ENCODE measurements around the gene DNAJC28.

DNAJC28 gene

GRCh38 chr21:33531007-33531406 is 39.5 kb upstream of the DNAJC28 start:
- Histone ChIP-seq H2BK120ac (ENCODE audit: low read depth, low read length) (no peak overlapping the region), H3K27ac (ENCODE audit: low read depth, low read length) (no peak overlapping the region), H3K79me2 (ENCODE audit: control insufficient read depth, insufficient read depth, low read length) (no peaks in the 10 kb centered on the region), H3K9ac (ENCODE audit: low read length) (no peak overlapping the region), H2AK5ac (ENCODE audit: low read length) (no peak overlapping the region), H3K79me1 (ENCODE audit: low read length) (no peaks in the 10 kb centered on the region), H3K4me3 (ENCODE audit: low read length) (no peak overlapping the region), H3K4me2 (ENCODE audit: low read length) (no peak overlapping the region), H3K4ac (ENCODE audit: low read depth, low read length) (no peak overlapping the region), H2BK15ac (replicated peaks; ENCODE audit: low read depth) (no peak overlapping the region), H3K23ac (ENCODE audit: low read length) (no peak overlapping the region), H3K4me1 (ENCODE audit: control insufficient read depth, low read depth, low read length) (no peaks in the 10 kb centered on the region), H4K5ac (ENCODE audit: low read length) (no peak overlapping the region), H3K36me3 (ENCODE audit: control insufficient read depth, insufficient read depth, low read length) (peaks cover 2% of the 10 kb centered on the region), H3K56ac (ENCODE audit: low read length) (no peak overlapping the region), H3K27me3 (ENCODE audit: insufficient read depth, low read length, poor library complexity) (no peaks in the 10 kb centered on the region), H4K8ac (ENCODE audit: low read depth, low read length) (no peak overlapping the region), H3K18ac (ENCODE audit: low read length) (no peak overlapping the region), H2BK5ac (ENCODE audit: low read length) (no peak overlapping the region)
- no CpG with 5 or more reads among the region's 3 CpGs for WGBS (ENCODE audit: extremely low coverage, insufficient coverage, low lambda C conversion rate)
- DNase-seq = no peak

GRCh38 chr21:33522953-33523349 is 31.4 kb upstream of the DNAJC28 start:
- no peak overlapping the region for H2BK15ac ChIP-seq (replicated peaks; ENCODE audit: low read depth)
- H3K79me2 ChIP-seq (ENCODE audit: control insufficient read depth, insufficient read depth, low read length) = no peaks in the 10 kb centered on the region
- no peaks in the 10 kb centered on the region for H3K27me3 ChIP-seq (ENCODE audit: insufficient read depth, low read length, poor library complexity)
- no peak for DNase-seq
- no CpG with 5 or more reads among the region's 1 CpG for WGBS (ENCODE audit: extremely low coverage, insufficient coverage, low lambda C conversion rate)
- H3K23ac ChIP-seq (ENCODE audit: low read length) = no peak overlapping the region
- H3K79me1 ChIP-seq (ENCODE audit: low read length) = no peaks in the 10 kb centered on the region
- no peak overlapping the region for H3K4me3 ChIP-seq (ENCODE audit: low read length)
- no peak overlapping the region for H3K18ac ChIP-seq (ENCODE audit: low read length)
- no peak overlapping the region for H3K56ac ChIP-seq (ENCODE audit: low read length)
- H2BK5ac ChIP-seq (ENCODE audit: low read length) = no peak overlapping the region
- H3K27ac ChIP-seq (ENCODE audit: low read depth, low read length) = no peak overlapping the region
- H2BK120ac ChIP-seq (ENCODE audit: low read depth, low read length) = no peak overlapping the region
- no peak overlapping the region for H3K9ac ChIP-seq (ENCODE audit: low read length)
- no peaks in the 10 kb centered on the region for H3K4me1 ChIP-seq (ENCODE audit: control insufficient read depth, low read depth, low read length)
- H3K4me2 ChIP-seq (ENCODE audit: low read length) = no peak overlapping the region
- no peak overlapping the region for H2AK5ac ChIP-seq (ENCODE audit: low read length)
- no peak overlapping the region for H4K8ac ChIP-seq (ENCODE audit: low read depth, low read length)
- H4K5ac ChIP-seq (ENCODE audit: low read length) = no peak overlapping the region
- peaks cover 6% of the 10 kb centered on the region for H3K36me3 ChIP-seq (ENCODE audit: control insufficient read depth, insufficient read depth, low read length)
- no peak overlapping the region for H3K4ac ChIP-seq (ENCODE audit: low read depth, low read length)

GRCh38 chr21:33522297-33522952 is 30.9 kb upstream of the DNAJC28 start:
- Histone ChIP-seq H3K79me2 (ENCODE audit: control insufficient read depth, insufficient read depth, low read length) (no peaks in the 10 kb centered on the region), H3K27me3 (ENCODE audit: insufficient read depth, low read length, poor library complexity) (no peaks in the 10 kb centered on the region), H3K56ac (ENCODE audit: low read length) (no peak overlapping the region), H3K4me3 (ENCODE audit: low read length) (no peak overlapping the region), H3K4me2 (ENCODE audit: low read length) (no peak overlapping the region), H2BK120ac (ENCODE audit: low read depth, low read length) (no peak overlapping the region), H3K9ac (ENCODE audit: low read length) (no peak overlapping the region), H3K4ac (ENCODE audit: low read depth, low read length) (no peak overlapping the region), H2BK5ac (ENCODE audit: low read length) (no peak overlapping the region), H3K27ac (ENCODE audit: low read depth, low read length) (no peak overlapping the region), H3K23ac (ENCODE audit: low read length) (no peak overlapping the region), H2BK15ac (replicated peaks; ENCODE audit: low read depth) (no peak overlapping the region), H2AK5ac (ENCODE audit: low read length) (no peak overlapping the region), H4K5ac (ENCODE audit: low read length) (no peak overlapping the region), H3K4me1 (ENCODE audit: control insufficient read depth, low read depth, low read length) (no peaks in the 10 kb centered on the region), H3K18ac (ENCODE audit: low read length) (no peak overlapping the region), H4K8ac (ENCODE audit: low read depth, low read length) (no peak overlapping the region), H3K79me1 (ENCODE audit: low read length) (no peaks in the 10 kb centered on the region), H3K36me3 (ENCODE audit: control insufficient read depth, insufficient read depth, low read length) (peaks cover 9% of the 10 kb centered on the region)
- DNase-seq = no peak
- WGBS (ENCODE audit: extremely low coverage, insufficient coverage, low lambda C conversion rate) = no CpG with 5 or more reads among the region's 5 CpGs

GRCh38 chr21:33518899-33519298 is 27.4 kb upstream of the DNAJC28 start:
- Histone ChIP-seq H3K9ac (ENCODE audit: low read length) (no peak overlapping the region), H2BK120ac (ENCODE audit: low read depth, low read length) (no peak overlapping the region)
- WGBS (ENCODE audit: extremely low coverage, insufficient coverage, low lambda C conversion rate) = no CpG with 5 or more reads among the region's 4 CpGs

GRCh38 chr21:33514229-33514628 is 22.7 kb upstream of the DNAJC28 start:
- Histone ChIP-seq H3K4me2 (ENCODE audit: low read length) (no peak overlapping the region), H4K5ac (ENCODE audit: low read length) (no peak overlapping the region), H3K9ac (ENCODE audit: low read length) (no peak overlapping the region), H3K56ac (ENCODE audit: low read length) (no peak overlapping the region), H2BK120ac (ENCODE audit: low read depth, low read length) (no peak overlapping the region), H3K27ac (ENCODE audit: low read depth, low read length) (no peak overlapping the region), H3K4ac (ENCODE audit: low read depth, low read length) (no peak overlapping the region), H3K18ac (ENCODE audit: low read length) (no peak overlapping the region), H3K36me3 (ENCODE audit: control insufficient read depth, insufficient read depth, low read length) (peaks cover 30% of the 10 kb centered on the region), H2AK5ac (ENCODE audit: low read length) (no peak overlapping the region), H3K27me3 (ENCODE audit: insufficient read depth, low read length, poor library complexity) (no peaks in the 10 kb centered on the region), H3K4me1 (ENCODE audit: control insufficient read depth, low read depth, low read length) (no peaks in the 10 kb centered on the region), H3K79me2 (ENCODE audit: control insufficient read depth, insufficient read depth, low read length) (no peaks in the 10 kb centered on the region), H4K8ac (ENCODE audit: low read depth, low read length) (no peak overlapping the region), H2BK5ac (ENCODE audit: low read length) (no peak overlapping the region), H3K23ac (ENCODE audit: low read length) (no peak overlapping the region), H3K79me1 (ENCODE audit: low read length) (no peaks in the 10 kb centered on the region), H2BK15ac (replicated peaks; ENCODE audit: low read depth) (no peak overlapping the region), H3K4me3 (ENCODE audit: low read length) (no peak overlapping the region)
- no peak for DNase-seq
- no CpG with 5 or more reads among the region's 2 CpGs for WGBS (ENCODE audit: extremely low coverage, insufficient coverage, low lambda C conversion rate)

More at GRCh38 chr21:33518899-33519298, 27.4 kb upstream of the DNAJC28 start:
- no peak overlapping the region for H3K18ac ChIP-seq (ENCODE audit: low read length)
- no peak overlapping the region for H2AK5ac ChIP-seq (ENCODE audit: low read length)
- peaks cover 22% of the 10 kb centered on the region for H3K36me3 ChIP-seq (ENCODE audit: control insufficient read depth, insufficient read depth, low read length)
- H3K56ac ChIP-seq (ENCODE audit: low read length) = no peak overlapping the region
- H3K4me1 ChIP-seq (ENCODE audit: control insufficient read depth, low read depth, low read length) = no peaks in the 10 kb centered on the region
- no peaks in the 10 kb centered on the region for H3K27me3 ChIP-seq (ENCODE audit: insufficient read depth, low read length, poor library complexity)
- DNase-seq = no peak
- H3K4me2 ChIP-seq (ENCODE audit: low read length) = no peak overlapping the region
- H3K79me2 ChIP-seq (ENCODE audit: control insufficient read depth, insufficient read depth, low read length) = no peaks in the 10 kb centered on the region
- no peak overlapping the region for H3K23ac ChIP-seq (ENCODE audit: low read length)
- no peak overlapping the region for H4K5ac ChIP-seq (ENCODE audit: low read length)
- H2BK5ac ChIP-seq (ENCODE audit: low read length) = no peak overlapping the region
- H3K27ac ChIP-seq (ENCODE audit: low read depth, low read length) = no peak overlapping the region
- no peak overlapping the region for H2BK15ac ChIP-seq (replicated peaks; ENCODE audit: low read depth)
- no peak overlapping the region for H3K4ac ChIP-seq (ENCODE audit: low read depth, low read length)
- no peaks in the 10 kb centered on the region for H3K79me1 ChIP-seq (ENCODE audit: low read length)
- H3K4me3 ChIP-seq (ENCODE audit: low read length) = no peak overlapping the region
- H4K8ac ChIP-seq (ENCODE audit: low read depth, low read length) = no peak overlapping the region

- no peak overlapping the region for H3K27ac ChIP-seq (ENCODE audit: low read depth, low read length)
- H3K23ac ChIP-seq (ENCODE audit: low read length) = no peak overlapping the region
- no peak overlapping the region for H3K18ac ChIP-seq (ENCODE audit: low read length)
- H2BK120ac ChIP-seq (ENCODE audit: low read depth, low read length) = no peak overlapping the region
- peaks cover 25% of the 10 kb centered on the region for H3K36me3 ChIP-seq (ENCODE audit: control insufficient read depth, insufficient read depth, low read length)
- no peak overlapping the region for H2AK5ac ChIP-seq (ENCODE audit: low read length)
- H3K9ac ChIP-seq (ENCODE audit: low read length) = no peak overlapping the region
- H3K4ac ChIP-seq (ENCODE audit: low read depth, low read length) = no peak overlapping the region
- no peaks in the 10 kb centered on the region for H3K27me3 ChIP-seq (ENCODE audit: insufficient read depth, low read length, poor library complexity)
- H4K8ac ChIP-seq (ENCODE audit: low read depth, low read length) = no peak overlapping the region
- no CpG with 5 or more reads among the region's 3 CpGs for WGBS (ENCODE audit: extremely low coverage, insufficient coverage, low lambda C conversion rate)
- no peak overlapping the region for H3K4me2 ChIP-seq (ENCODE audit: low read length)
- H3K56ac ChIP-seq (ENCODE audit: low read length) = no peak overlapping the region
- no peaks in the 10 kb centered on the region for H3K79me2 ChIP-seq (ENCODE audit: control insufficient read depth, insufficient read depth, low read length)
- no peaks in the 10 kb centered on the region for H3K79me1 ChIP-seq (ENCODE audit: low read length)
- H4K5ac ChIP-seq (ENCODE audit: low read length) = no peak overlapping the region
- no peak overlapping the region for H3K4me3 ChIP-seq (ENCODE audit: low read length)
- no peak for DNase-seq
- H3K4me1 ChIP-seq (ENCODE audit: control insufficient read depth, low read depth, low read length) = no peaks in the 10 kb centered on the region
- no peak overlapping the region for H2BK5ac ChIP-seq (ENCODE audit: low read length)
- no peak overlapping the region for H2BK15ac ChIP-seq (replicated peaks; ENCODE audit: low read depth)
Measured at GRCh38 chr21:33512481-33512880, 21.0 kb upstream of the DNAJC28 start.

All from mesendoderm (in vitro differentiated cells).